Ascending aorta (tissue), 2 donors: ENCODE data around the gene TCF7. TPM values are rescaled to one million over a fixed set of nuclear protein-coding genes. Genes with fewer than 3 reads are reported as not detected.

Experiments
- DNase-seq, 2 donors: peaks; one replicate each; pipeline ENCODE4 v3.0.0-alpha.2; 2019; ENCODE audit warnings: low spot score in 2 of 2
- H3K27ac ChIP-seq, 2 donors: fragments of 200-600 bp; sonication (generic); one replicate each; pipeline ENCODE4 v1.5.1; 2016 to 2017; ENCODE audit warnings: mild to moderate bottlenecking in 1 of 2
- H3K27me3 ChIP-seq: fragments of 200-600 bp; sonication (generic); one replicate; pipeline ENCODE4 v1.5.1; 2017
- H3K36me3 ChIP-seq, 2 donors: fragments of 200-600 bp; sonication (generic); one replicate each; pipeline ENCODE4 v1.5.1; 2016
- H3K4me1 ChIP-seq, 2 donors: fragments of 200-600 bp; sonication (generic); one replicate each; pipeline ENCODE4 v1.5.1; 2016 to 2017; ENCODE audit warnings: mild to moderate bottlenecking in 1 of 2
- H3K4me3 ChIP-seq, 2 donors: fragments of 200-600 bp; sonication (generic); one replicate each; pipeline ENCODE4 v1.5.1; 2016 to 2017; ENCODE audit warnings: mild to moderate bottlenecking in 1 of 2
- H3K9me3 ChIP-seq, 2 donors: fragments of 200-600 bp; sonication (generic); one replicate each; pipeline ENCODE4 v1.5.1; 2016
- intact Hi-C: fragments of 100-400 bp; cut with DNase I; formaldehyde crosslinking; loops from one replicate; pipeline ENCODE4 v1.15.1; 2023
- total RNA-seq: library from RNA; depleted of rRNA; stranded (reverse); fragments of >200 nt; gene quantifications from one replicate; pipeline ENCODE4 v1.1.0, GENCODE V29; 2016
- TF ChIP-seq, protein P1 (sequence below), 3 experiments: fragments of 200-600 bp in 2 of 3; fragments of 450-650 bp in 1 of 3; sonication (generic) in 2 of 3; IDR thresholded peaks; one replicate each; pipeline ENCODE4 v1.5.1; 2016 to 2019; ENCODE audit warnings: antibody characterized with exemption in 3 of 3, mild to moderate bottlenecking in 1 of 3, moderate library complexity in 1 of 3

The TCF7 gene
- total RNA-seq, 1 donor from 2014 or later = 12.1 TPM

DNA sequence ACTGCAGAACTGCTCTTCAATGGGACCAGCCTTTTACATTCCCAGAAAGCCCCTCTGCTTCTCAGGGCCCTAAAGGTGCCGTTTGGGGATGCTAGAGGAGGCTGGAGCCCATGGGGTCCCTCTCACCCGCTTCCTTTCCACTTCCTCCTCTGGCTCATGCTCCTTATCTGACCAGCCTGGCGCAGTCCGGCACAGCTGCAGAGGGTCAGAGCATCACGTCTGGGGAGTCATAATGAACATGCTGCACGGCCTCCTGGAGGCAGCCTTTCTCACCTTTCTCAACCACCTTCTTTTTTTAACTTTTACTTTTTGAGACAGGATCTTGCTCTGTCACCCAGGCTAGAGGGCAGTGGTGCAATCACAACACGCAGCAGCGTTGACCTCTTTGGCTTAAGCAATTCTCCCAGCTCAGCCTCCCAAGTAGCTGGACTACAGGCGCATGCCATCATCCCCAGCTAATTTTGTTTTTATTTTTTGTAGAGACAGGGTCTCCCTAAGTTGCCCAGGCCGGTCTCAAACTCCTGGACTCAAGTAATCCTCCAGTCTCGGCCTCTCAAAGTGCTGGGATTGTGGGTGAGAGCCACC lies 15.1 kb upstream of the TCF7 start:
- Histone ChIP-seq H3K27ac (peak overlapping the region in 1 of 2 donors; percentile 11), H3K4me3 (no peak overlapping the region), H3K9me3 (no peaks in the 10 kb centered on the region), H3K4me1 (peaks cover 6 to 32% of the 10 kb centered on the region in 2 donors), H3K27me3 (no peaks in the 10 kb centered on the region), H3K36me3 (no peaks in the 10 kb centered on the region)
- intact Hi-C loops = no loop called here
- TF ChIP-seq, protein P1, sequence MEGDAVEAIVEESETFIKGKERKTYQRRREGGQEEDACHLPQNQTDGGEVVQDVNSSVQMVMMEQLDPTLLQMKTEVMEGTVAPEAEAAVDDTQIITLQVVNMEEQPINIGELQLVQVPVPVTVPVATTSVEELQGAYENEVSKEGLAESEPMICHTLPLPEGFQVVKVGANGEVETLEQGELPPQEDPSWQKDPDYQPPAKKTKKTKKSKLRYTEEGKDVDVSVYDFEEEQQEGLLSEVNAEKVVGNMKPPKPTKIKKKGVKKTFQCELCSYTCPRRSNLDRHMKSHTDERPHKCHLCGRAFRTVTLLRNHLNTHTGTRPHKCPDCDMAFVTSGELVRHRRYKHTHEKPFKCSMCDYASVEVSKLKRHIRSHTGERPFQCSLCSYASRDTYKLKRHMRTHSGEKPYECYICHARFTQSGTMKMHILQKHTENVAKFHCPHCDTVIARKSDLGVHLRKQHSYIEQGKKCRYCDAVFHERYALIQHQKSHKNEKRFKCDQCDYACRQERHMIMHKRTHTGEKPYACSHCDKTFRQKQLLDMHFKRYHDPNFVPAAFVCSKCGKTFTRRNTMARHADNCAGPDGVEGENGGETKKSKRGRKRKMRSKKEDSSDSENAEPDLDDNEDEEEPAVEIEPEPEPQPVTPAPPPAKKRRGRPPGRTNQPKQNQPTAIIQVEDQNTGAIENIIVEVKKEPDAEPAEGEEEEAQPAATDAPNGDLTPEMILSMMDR (IDR thresholded peaks at IDR 0.05) = no peak
- no peak for DNase-seq

- intact Hi-C loops = loop anchor here (5.0 kb wide), 1 partner anchor 63 kb away; no protein-coding TSS in a partner anchor
- Histone ChIP-seq H3K36me3 (no peaks in the 10 kb centered on the region), H3K27ac (peak overlapping the region in 1 of 2 donors; percentile 11), H3K4me3 (no peak overlapping the region), H3K27me3 (no peaks in the 10 kb centered on the region), H3K9me3 (no peaks in the 10 kb centered on the region), H3K4me1 (peaks cover 6 to 30% of the 10 kb centered on the region in 2 donors)
- no peak for DNase-seq
- TF ChIP-seq, protein P1 (IDR thresholded peaks at IDR 0.05) = no peak
These were observed 14.6 kb upstream of the TCF7 start for GRCh38 chr5:134099939-134100282.

- no peaks in the 10 kb centered on the region for H3K9me3 ChIP-seq
- H3K36me3 ChIP-seq = no peaks in the 10 kb centered on the region
- H3K4me1 ChIP-seq = peaks cover 6 to 24% of the 10 kb centered on the region in 2 donors
- no peaks in the 10 kb centered on the region for H3K27me3 ChIP-seq
- DNase-seq = no peak
- peak overlapping the region; percentile 11 to 49 for H3K27ac ChIP-seq
- intact Hi-C loops = loop anchor here (5.0 kb wide), 1 partner anchor 63 kb away; no protein-coding TSS in a partner anchor
- peak overlapping the region in 1 of 2 donors; percentile 29 for H3K4me3 ChIP-seq
- TF ChIP-seq, protein P1 (IDR thresholded peaks at IDR 0.05) = no peak
These were observed 14.0 kb upstream of the TCF7 start for GRCh38 chr5:134100283-134101091.

DNA sequence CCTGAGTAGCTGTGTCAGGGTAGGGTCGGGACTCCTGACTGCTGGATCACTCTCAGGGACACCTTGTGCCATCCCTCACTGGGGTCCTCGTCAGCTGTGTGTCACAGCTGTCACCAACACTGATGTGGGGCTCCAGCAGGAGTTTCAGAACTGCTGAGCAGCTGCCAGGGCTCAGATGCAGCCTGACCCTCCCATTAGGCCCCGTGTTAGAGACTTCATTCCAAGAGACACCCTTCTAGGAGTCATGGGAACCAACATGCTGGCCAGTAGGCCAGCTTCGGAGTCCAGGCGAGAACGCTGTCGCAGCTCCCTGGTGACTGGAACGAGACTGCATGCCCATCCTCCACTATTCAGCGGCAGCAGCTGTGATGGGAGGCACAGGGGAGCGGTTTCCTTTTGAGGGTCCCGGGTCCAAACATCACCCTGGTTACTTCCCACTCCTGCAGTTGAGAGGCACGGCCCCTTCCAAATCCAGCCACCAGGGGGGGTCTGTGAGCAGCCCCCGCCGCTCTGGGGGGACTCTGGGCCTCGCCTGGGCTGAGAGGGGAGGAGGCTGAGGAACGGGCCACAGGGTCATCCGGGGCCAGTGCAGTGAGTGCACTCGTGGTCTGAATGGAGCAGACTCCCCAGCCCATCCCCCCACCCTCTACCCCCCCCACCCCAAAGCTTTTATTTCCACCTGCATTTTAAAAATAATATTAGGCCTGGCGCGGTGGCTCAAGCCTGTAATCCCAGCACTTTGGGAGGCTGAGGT lies 12.6 kb upstream of the TCF7 start:
- no peaks in the 10 kb centered on the region for H3K27me3 ChIP-seq
- no peaks in the 10 kb centered on the region for H3K9me3 ChIP-seq
- TF ChIP-seq, protein P1 (IDR thresholded peaks at IDR 0.05) = peak; percentile 74 to 86 (median 86)
- H3K4me1 ChIP-seq = peaks cover 3 to 17% of the 10 kb centered on the region in 2 donors
- no peak overlapping the region for H3K27ac ChIP-seq
- no peak for DNase-seq
- H3K4me3 ChIP-seq = no peak overlapping the region
- intact Hi-C loops = loop anchor here (2.0 to 5.0 kb wide), 2 partner anchors 39 to 65 kb away; no protein-coding TSS in a partner anchor
- H3K36me3 ChIP-seq = no peaks in the 10 kb centered on the region

- H3K4me3 ChIP-seq = no peak overlapping the region
- peaks cover 3 to 17% of the 10 kb centered on the region in 2 donors for H3K4me1 ChIP-seq
- no peaks in the 10 kb centered on the region for H3K36me3 ChIP-seq
- no peaks in the 10 kb centered on the region for H3K9me3 ChIP-seq
- no peak for DNase-seq
- TF ChIP-seq, protein P1 (IDR thresholded peaks at IDR 0.05) = no peak
- intact Hi-C loops = loop anchor here (2.0 to 5.0 kb wide), 2 partner anchors 37 to 66 kb away; no protein-coding TSS in a partner anchor
- H3K27me3 ChIP-seq = no peaks in the 10 kb centered on the region
- no peak overlapping the region for H3K27ac ChIP-seq
These were observed 11.1 kb upstream of the TCF7 start for GRCh38 chr5:134103397-134103796.
